Renal cortex interstitium (tissue), 11 donors: ENCODE measurements around the gene KRT80. TPM values are rescaled to one million over a fixed set of nuclear protein-coding genes. Genes with fewer than 3 reads are reported as not detected.

Source experiments
- DNase-seq, 11 donors: peaks; one replicate each; pipeline ENCODE4 v3.0.0-alpha.2; 2013; ENCODE audit warnings: low read depth in 9 of 11, low spot score in 4 of 11; ENCODE audit errors: extremely low read depth in 1 of 11
- polyA plus RNA-seq, 3 donors: library from polyadenylated mRNA; unstranded; fragments of 120-200 nt; gene quantifications; one replicate each; pipeline ENCODE4 v1.2.1, GENCODE V29; 2013; ENCODE audit not compliant: insufficient read length in 3 of 3

KRT80 gene
- polyA plus RNA-seq, 3 donors: 0.52 to 1.8 (median 0.87) TPM

DNA sequence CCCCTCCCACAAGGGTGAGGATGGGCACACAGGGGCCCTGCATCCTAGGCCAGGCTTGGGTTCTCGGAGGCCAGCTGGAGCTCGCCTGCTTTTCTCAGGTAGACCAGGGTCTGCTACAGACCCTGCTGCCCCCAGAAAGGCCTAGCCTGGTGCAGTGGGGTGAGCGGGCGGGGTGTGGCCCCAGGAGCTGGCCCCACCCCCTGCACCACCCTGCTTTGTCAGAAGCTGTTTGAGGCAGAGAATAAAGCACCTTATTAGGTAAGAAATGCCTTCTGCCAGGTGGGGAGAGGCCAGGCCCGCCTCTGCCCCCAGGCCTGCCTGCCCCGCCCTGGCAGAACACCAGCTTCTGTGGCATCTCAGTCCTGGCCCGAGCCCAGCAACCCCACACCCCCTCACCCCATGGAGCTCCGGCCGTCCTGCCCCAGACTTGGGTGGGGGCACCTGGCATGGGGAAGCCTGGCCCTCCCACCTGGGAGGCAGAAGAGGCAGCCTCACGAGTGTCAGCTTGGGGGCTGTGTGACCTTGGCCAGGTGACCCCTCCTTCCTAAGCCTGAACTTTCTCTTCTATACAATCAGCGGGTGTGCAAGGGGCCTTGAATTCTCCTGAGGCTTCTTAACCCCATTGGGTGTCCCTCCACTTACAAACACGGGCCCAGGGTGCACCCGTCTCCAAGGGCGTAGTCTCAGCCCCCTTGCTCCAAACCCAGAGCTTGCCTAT is 43.2 kb downstream of the KRT80 start:
- DNase-seq: no peak

DNA sequence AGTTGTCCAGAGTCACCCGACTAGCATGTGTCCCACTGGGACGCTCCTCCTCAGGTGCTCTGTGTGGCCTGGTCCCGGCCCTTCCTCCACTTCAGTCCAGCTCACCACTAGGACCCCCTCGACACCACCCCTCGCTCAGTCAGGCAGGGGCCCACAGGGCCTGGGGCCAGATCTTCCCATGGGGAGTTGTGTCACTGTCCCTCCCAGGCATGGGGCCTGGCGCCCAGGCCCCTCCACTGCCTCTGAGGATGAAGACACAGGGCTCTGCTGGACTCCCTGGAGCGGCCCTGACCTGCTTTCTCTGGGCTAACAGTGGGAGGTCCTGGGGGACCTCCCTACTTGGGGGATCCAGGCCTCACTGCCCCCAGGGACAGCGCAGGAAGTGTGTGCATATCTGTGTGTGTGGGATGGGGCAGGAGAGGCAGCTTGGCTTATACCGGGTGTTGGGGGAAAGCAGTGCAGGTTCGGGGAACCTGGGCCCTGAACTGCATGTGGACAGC is 43.8 kb downstream of the KRT80 start:
- no peak for DNase-seq

DNA sequence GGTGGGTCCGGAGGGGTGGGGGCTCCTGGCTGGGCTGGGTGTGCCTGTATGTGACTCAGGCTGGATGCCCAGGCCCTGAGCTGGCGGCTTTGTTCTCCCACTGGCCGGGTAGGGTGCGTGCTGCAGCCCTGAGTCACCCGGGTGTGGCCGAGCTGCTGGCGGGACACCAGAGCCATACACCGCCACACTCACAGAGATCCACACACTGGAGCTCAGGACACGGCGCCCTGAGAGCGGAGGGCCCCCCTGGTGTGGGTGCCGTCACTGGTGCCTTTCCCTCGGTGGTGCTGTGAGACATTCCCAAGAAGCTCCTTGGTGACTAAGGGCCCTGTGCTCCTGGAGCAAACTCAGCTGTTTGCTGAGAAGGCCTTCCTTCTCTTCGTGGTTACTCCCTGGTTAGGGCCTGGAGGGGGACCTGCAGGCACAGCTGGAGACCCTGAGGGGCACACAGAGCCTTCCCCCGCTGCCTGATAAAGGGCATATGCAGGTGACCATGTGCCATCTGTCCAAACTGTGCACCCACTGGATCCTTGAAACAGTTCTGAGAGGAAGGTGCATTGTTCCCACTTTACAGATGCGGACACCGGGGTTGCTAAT is 44.3 kb downstream of the KRT80 start:
- DNase-seq: peak in 1 of 11 donors; percentile 27

DNA sequence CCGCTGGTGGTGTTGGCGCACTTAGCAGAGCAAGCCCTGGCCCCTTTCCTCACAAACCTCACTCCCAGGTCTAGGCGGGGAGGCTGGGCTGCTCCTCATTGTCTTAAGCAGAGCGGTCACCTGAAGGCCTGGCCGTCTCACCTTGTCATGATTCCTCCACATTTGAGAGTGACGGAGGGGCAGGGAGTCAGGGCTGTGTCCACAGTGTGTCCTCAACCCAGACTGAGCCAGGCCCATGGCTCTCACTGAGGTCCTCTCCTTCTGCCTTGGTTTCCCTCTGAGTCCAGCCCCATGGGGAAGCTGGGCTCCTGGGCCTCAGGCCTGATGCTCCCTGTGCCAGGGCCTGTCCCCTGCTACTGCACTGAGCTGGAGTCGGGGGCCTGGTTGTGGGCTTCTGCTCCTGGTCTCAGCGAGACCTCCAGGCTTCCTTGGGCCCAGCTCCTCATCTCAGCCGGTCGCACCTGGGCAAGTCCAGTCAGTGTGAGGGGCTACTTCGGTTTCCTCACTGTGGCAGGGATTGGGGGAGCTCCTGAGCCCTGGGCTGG is 44.9 kb downstream of the KRT80 start:
- no peak for DNase-seq

DNA sequence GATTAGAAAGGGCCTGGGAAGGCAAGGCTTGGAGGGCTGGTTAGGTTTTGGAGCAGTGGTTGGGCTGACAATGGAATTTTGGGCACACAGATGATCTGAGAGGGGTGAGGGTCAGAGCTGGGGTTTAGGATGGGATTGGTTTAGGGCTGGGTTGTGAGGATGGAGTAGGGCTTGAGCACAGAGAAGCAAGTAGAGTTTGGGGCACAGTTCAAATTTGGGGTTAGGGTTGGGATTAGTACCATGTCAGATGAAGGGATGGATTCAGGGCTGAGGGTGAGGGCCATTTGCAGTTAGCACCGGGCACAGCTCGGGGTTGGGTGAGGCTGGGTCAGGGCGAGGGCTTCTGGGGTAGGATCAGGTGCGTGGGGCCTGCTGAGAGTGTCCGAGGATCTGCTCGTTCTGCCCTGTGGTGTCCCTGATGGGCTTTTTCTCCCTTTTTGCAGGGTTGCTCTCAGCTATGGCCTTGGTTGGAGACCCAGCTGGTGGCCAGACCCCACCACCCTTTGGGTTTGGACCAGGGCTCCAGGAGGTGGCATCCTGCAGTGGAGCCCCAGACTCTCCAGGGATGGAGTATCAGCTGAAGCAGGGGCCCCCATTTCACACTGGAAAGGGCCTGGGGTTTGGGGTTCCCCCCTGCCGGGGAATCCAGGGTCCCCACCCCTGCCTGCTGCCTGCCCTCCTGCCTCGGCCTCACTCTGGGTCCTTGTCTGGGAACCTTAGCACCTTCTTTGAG is 45.6 kb downstream of the KRT80 start:
- no peak for DNase-seq

DNA sequence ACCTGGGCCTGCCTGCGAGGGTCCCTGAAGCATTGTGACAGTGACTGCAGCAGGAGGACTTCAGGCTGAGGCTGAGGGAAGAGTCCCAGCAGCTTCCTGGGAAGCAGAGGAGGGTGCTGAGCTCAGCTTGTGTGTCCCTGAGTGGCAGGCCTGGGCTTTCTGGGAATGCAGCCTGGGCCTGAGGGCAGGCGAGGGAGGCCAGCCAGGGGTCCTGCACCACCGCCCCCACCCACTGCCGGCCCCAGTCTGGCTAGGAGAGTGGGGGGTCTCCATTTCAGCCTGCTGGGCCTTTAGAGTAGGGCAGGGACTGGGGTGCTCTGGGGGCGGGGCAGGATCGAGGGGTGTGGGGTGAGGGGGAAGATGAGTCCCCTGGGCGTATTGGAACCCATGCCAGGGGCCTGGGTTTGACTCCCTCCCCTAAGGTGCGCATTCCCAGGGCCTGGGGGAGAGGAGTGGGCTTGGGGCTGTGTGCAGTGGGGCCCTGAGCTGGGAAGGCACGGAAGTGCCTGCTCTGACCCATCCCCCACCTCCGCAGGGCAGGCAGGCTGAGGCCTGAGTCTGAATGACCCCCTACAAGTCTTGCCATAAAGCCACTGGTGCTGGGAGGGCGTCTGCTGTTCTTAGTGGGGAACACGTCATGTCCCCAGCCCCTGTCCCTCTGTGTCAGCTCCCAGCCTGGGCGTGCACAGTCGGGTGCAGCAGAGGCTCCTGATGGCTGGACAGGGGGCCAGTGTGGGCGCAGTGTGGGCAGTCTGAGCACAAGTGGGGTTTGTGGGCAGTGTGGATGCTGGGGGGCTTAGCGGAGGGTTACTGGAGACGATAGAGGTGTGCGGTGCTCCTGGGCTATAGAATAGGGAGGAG is 46.4 kb downstream of the KRT80 start:
- no peak for DNase-seq

DNA sequence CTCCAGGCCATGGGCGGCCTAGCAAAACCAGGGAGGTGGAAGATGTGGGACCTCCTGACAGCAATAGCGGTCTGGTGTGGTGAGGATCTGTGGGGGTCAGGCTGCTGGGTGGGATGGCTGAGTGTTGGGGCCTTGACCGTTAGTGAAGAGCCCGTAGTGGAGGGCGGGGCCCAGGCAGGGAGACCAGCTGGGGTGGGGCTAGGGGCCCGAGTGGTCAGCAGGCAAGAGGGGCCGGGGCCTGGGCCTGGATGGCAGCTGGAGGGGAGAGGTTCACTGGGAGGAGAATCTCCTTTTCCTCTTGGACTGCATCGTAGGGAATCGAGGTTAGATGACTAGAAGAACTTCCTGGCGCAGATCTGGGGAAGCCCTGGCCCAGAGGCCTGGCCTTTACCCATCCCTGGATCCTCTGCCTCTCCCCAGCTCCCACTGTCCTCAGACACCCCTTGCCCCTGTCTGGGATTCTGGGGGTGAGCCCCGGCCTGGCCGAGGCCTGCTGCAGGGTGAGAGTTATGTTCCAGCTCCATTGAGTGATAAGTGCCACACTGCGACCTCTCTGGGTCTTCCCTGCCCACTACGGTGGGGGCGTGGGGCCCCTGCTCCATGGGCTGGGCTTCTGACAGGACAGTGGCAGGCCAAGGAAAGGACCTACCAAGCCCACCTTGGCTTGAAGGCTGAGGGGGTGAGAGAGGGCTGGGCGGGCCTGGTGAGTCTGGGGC is 47.1 kb downstream of the KRT80 start:
- DNase-seq: no peak

DNA sequence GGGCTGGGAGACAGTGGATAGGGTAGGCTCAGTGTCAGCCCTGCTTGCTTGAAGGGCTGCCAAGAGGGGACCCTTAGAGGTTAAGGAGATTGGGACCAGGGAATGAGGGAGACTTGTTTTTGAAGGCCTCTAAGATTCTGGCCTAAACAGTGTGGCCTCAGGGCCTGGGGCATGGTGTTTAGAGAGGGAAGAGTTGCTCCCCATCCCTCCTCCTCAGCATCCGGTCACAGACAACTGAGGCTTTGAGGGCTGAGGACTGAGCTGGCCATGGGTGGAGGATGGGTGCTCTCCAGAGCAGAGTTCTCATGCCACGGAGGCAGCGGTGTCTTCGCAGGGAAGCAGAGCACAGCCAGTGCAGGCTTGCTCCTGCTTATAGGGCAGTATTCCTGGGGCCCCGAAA is 49.4 kb downstream of the KRT80 start:
- DNase-seq: no peak

DNA sequence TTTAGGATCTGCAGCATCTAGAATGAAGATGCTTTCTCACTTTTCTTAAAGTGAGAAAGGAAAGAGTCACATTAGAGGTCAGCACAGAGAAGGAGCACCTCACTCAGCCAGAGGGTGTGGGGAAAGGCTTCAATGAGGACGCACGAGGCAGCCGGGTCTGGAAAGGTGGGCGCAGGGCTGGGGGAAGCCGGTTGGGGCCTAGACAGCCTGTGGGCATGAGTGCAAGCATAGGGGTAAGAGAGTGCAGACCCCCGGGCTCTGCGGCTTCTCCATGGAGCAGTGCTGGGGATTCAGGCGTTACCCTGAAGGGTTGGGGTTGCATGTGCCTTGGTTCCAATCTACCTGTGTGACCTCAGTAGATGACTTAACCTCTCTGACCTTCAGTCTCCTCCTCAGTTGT is 49.9 kb downstream of the KRT80 start:
- DNase-seq: no peak

DNA sequence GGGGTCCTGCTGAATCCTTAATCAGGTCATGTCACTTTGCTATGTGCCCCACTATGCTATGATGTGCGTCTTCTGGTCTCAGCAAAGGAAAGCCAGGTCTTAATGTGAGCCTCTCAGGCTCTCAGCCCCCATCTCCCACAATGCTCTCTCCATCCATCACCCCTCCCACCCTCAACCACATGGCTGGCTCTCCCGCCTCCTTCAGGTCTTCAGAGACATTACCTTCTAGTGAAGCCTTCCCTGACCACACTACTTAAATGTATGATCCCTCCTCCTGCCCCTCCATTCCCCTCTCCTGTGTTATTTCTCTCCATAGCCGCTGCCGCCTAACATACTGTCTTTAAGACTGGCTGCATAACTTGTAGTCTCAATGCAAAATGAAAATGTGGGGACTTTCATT is 50.5 kb downstream of the KRT80 start:
- no peak for DNase-seq

DNA sequence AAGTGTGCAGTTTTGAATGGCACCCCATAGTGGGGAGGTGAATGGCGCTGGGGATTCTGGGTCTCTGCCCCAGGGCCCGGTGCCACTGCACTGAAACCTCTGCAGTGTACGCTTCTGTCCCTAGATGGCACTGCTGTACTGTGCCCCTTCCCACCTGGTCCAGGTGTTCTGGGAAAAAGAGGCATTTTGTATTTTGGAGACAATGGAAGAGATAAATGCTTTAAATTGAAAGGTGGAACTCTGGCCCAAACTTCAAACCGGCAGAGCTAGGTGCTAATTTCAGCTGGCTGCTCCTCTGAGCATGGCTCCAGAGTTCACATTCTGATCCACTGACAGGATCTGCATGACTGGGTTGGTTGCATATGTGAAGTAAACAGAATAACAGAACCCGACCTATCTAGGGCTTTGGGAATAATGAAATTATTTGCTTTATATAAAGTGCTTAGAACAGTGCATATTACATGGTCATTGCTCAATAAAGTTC is 52.2 kb downstream of the KRT80 start:
- no peak for DNase-seq

DNA sequence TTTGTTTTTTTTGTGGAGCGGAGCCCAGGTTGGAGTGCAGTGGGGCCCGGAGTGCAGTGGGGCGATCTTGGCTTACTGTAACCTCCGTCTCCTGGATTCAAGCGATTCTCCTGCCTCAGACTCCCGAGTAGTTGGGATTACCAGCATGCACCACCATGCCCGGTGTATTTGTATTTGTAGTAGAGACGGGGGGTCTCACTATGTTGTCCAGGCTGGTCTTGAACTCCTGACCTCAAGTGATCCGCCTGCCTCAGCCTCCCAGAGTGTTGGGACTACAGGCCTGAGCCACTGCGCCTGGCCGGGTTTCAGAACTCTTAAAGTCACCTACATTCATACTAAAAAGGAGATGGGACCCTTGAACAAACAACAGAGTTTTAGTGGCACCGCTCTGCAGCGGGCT is 52.7 kb downstream of the KRT80 start:
- no peak for DNase-seq

DNA sequence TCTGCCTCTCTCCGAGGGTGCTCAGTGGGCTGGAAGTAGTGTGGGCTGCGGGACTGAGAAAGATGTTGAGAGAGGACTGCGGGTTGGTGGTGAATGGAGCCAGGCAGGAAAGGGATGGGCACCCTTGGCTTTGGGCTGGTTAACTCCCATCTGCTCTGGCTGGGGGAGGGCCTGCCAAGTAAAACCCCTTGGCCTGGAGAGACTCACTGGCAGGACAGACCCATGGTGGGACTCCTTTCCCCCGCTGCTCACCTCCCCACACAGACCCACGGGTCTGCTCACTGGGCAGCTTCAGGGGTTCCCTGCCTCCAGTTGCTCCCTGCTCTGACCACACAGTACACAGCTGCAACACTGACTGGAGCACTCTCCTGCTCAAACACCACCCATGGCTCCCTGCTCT is 54.1 kb downstream of the KRT80 start:
- no peak for DNase-seq

DNA sequence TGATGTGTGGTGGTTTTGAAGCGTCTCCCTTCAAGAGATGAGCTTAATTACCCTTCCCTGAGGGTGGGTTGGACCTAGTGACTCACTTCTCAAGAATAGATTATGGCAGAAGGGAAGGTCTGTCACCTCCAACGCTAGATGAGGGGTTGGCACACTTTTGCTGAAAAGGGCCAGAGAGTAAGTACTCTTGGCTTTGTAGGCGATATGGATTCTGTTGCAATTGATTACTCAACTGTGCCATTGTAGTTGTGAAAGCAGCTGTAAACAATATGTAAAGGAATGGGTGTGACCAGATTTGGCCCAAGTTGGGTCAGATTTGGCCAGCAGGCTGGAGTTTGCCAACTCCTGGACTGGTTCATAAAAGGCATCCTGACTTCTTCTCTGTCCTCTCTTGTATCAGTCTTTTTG is 59.1 kb downstream of the KRT80 start:
- DNase-seq: no peak

DNA sequence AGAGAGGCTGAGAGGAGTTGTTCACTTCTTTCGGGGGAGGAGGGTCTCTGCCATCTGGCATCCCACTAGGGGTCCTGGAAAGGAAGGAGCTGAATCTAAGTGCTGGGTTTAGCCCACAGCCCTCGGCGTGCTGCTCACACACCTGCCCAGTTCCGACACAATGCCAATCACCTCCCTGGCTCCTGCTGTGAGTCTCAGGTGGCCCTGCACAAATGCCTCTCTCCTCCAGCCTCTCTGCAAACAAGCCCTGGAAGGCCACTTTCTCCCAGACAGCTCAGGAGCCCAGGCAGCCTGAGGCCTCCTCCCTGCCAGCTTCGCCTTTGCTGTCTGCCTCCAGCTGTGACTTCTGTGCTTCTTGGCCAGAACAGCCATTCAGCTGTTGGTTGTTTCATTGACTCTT is 61.1 kb downstream of the KRT80 start:
- no peak for DNase-seq

DNA sequence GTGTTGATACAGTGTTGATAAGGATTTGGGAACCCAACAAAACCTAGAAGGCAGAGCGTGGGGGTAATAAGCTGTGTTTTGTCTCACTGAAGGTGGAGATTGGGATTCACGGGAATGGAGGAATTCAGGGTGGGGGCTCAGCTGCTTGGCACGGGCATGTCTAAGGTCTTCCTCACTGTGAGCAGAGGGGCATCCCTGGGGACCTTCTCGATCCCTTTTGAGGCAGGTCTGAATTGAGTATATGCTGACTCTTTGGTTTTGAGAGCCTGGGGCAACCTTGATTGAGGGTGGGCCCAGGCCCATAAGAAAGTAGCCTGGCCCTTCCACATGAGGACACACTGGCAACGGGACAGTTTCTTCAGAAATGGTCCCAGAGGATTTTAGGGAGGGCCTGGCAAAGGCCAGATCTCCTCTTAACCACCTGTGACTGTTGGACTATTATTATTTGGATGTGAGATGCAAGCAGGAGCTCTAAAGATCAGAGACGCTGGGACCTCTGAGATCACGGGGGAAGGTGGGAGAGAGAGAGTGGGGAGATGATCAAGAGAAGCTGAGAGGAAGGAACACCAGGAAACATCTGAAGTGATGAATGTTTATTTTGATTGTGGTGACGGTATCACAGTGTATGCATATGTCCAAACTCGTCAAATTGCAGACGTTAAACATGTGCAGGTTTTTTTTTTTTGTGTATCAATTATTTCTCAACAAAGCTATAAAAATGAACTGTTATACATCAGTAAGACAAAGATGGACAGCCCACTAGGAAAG is 63.9 kb downstream of the KRT80 start:
- DNase-seq: no peak
